GM18505 (cell line): ENCODE data around the gene NBAS.
"Not testable (repeated sequence)": the region's sequence is repeated elsewhere in the genome, so short reads cannot be mapped to it uniquely, and the experiment has no call there.

Experiments
- ATAC-seq: cut with Tn5 transposase; IDR thresholded peaks from one replicate; pipeline ENCODE4 v1.9.1; 2021; ENCODE audit not compliant: unreplicated experiment
- POLR2A ChIP-seq: IDR thresholded peaks from 4 replicates; pipeline ENCODE4 v1.6.1; 2011; ENCODE audit warnings: borderline replicate concordance; ENCODE audit not compliant: insufficient read depth, insufficient read length; ENCODE audit errors: extremely low read depth

NBAS gene

GRCh38 chr2:15334644-15335326 lies 226.3 kb downstream of the NBAS start:
- TF ChIP-seq POLR2A = no peak
- ATAC-seq = no peak

- no peak for TF ChIP-seq POLR2A
- ATAC-seq = no peak
These were observed 229.3 kb downstream of the NBAS start for GRCh38 chr2:15331787-15332186.

- ATAC-seq = no peak
- no peak for TF ChIP-seq POLR2A
These were observed 235.8 kb downstream of the NBAS start for GRCh38 chr2:15325296-15325695.

GRCh38 chr2:15323227-15323626 lies 237.9 kb downstream of the NBAS start:
- no peak for ATAC-seq
- TF ChIP-seq POLR2A = no peak

- ATAC-seq = not testable (repeated sequence)
These were observed 239.7 kb downstream of the NBAS start for GRCh38 chr2:15321481-15321880.

- no peak for TF ChIP-seq POLR2A
- ATAC-seq = no peak
These were observed 244.7 kb downstream of the NBAS start for GRCh38 chr2:15316370-15316814.

GRCh38 chr2:15315411-15315810 lies 245.7 kb downstream of the NBAS start:
- TF ChIP-seq POLR2A = no peak
- no peak for ATAC-seq

- no peak for TF ChIP-seq POLR2A
- peak; percentile 74 for ATAC-seq
These were observed 247.5 kb downstream of the NBAS start for GRCh38 chr2:15313657-15314056.

GRCh38 chr2:15311926-15312325 lies 249.2 kb downstream of the NBAS start:
- TF ChIP-seq POLR2A = no peak
- ATAC-seq = no peak

- no peak for TF ChIP-seq POLR2A
- peak; percentile 50 for ATAC-seq
These were observed 249.8 kb downstream of the NBAS start for GRCh38 chr2:15311201-15311907.

GRCh38 chr2:15307526-15307925 lies 253.6 kb downstream of the NBAS start:
- no peak for TF ChIP-seq POLR2A
- ATAC-seq = no peak

GRCh38 chr2:15306706-15307105 lies 254.4 kb downstream of the NBAS start:
- no peak for TF ChIP-seq POLR2A
- no peak for ATAC-seq

- TF ChIP-seq POLR2A = no peak
- ATAC-seq = no peak
These were observed 257.3 kb downstream of the NBAS start for GRCh38 chr2:15303874-15304273.

GRCh38 chr2:15302154-15302553 lies 259.0 kb downstream of the NBAS start:
- no peak for TF ChIP-seq POLR2A
- ATAC-seq = no peak
